Panc1 (cell line): ENCODE results near the gene CERT1.

ENCODE experiments used
- TF ChIP-seq, protein P1 (sequence below): fragments of 450-650 bp; IDR thresholded peaks from 2 replicates; pipeline ENCODE4 v1.5.1; 2017; ENCODE audit warnings: mild to moderate bottlenecking
- TF ChIP-seq, protein P2 (sequence below), 2 experiments: IDR thresholded peaks; 2 replicates each; pipeline ENCODE4 v1.6.1; 2011 to 2012; ENCODE audit warnings: low read depth in 2 of 2, control low read depth in 1 of 2, low read length in 1 of 2, mild to moderate bottlenecking in 1 of 2, moderate library complexity in 1 of 2; ENCODE audit not compliant: insufficient read depth in 1 of 2

DNA sequence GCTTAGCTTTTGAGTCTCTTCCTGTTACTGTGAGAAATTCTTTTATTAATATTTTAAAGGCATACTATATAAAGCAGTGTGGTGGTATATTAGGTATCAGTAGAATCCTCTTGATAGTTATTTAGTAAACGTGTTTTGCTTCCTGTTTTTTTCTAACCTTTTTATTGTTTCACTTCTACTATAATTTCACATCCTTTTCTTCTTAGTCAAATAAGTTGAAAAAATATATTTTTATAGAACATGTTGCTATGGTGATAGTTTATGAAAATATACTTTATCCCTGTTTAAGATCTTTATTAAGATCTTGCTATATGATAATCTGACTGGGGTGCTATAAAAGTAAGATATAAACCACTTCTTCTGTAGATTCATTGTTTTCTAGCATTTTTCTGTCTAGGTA is 2.4 kb upstream of the CERT1 start:
- TF ChIP-seq, protein P1, sequence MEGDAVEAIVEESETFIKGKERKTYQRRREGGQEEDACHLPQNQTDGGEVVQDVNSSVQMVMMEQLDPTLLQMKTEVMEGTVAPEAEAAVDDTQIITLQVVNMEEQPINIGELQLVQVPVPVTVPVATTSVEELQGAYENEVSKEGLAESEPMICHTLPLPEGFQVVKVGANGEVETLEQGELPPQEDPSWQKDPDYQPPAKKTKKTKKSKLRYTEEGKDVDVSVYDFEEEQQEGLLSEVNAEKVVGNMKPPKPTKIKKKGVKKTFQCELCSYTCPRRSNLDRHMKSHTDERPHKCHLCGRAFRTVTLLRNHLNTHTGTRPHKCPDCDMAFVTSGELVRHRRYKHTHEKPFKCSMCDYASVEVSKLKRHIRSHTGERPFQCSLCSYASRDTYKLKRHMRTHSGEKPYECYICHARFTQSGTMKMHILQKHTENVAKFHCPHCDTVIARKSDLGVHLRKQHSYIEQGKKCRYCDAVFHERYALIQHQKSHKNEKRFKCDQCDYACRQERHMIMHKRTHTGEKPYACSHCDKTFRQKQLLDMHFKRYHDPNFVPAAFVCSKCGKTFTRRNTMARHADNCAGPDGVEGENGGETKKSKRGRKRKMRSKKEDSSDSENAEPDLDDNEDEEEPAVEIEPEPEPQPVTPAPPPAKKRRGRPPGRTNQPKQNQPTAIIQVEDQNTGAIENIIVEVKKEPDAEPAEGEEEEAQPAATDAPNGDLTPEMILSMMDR: no peak
- TF ChIP-seq, protein P2, sequence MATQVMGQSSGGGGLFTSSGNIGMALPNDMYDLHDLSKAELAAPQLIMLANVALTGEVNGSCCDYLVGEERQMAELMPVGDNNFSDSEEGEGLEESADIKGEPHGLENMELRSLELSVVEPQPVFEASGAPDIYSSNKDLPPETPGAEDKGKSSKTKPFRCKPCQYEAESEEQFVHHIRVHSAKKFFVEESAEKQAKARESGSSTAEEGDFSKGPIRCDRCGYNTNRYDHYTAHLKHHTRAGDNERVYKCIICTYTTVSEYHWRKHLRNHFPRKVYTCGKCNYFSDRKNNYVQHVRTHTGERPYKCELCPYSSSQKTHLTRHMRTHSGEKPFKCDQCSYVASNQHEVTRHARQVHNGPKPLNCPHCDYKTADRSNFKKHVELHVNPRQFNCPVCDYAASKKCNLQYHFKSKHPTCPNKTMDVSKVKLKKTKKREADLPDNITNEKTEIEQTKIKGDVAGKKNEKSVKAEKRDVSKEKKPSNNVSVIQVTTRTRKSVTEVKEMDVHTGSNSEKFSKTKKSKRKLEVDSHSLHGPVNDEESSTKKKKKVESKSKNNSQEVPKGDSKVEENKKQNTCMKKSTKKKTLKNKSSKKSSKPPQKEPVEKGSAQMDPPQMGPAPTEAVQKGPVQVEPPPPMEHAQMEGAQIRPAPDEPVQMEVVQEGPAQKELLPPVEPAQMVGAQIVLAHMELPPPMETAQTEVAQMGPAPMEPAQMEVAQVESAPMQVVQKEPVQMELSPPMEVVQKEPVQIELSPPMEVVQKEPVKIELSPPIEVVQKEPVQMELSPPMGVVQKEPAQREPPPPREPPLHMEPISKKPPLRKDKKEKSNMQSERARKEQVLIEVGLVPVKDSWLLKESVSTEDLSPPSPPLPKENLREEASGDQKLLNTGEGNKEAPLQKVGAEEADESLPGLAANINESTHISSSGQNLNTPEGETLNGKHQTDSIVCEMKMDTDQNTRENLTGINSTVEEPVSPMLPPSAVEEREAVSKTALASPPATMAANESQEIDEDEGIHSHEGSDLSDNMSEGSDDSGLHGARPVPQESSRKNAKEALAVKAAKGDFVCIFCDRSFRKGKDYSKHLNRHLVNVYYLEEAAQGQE (IDR thresholded peaks at IDR 0.05; ENCODE audit: insufficient read depth in 1 of 2, low read depth in 2 of 2, low read length in 1 of 2): no peak
